HEK293 (cell line): ENCODE results near the gene INCA1.

Experiments
- GLIS1 ChIP-seq: fragments of 450-650 bp; formaldehyde crosslinking; IDR thresholded peaks from 2 replicates; pipeline ENCODE4 v1.5.1; 2016; ENCODE audit warnings: missing biosample characterization, missing genetic modification characterization
- GLIS2 ChIP-seq: fragments of 450-650 bp; formaldehyde crosslinking; IDR thresholded peaks from 2 replicates; pipeline ENCODE4 v1.5.1; 2016; ENCODE audit warnings: missing biosample characterization, missing genetic modification characterization
- KLF10 ChIP-seq: fragments of 450-650 bp; IDR thresholded peaks from 2 replicates; pipeline ENCODE4 v1.5.1; 2018; ENCODE audit warnings: missing biosample characterization, mild to moderate bottlenecking, missing genetic modification characterization
- SP2 ChIP-seq: fragments of 450-650 bp; formaldehyde crosslinking; IDR thresholded peaks from 2 replicates; pipeline ENCODE4 v1.5.1; 2016; ENCODE audit warnings: missing biosample characterization, missing genetic modification characterization
- ZBTB17 ChIP-seq: fragments of 450-650 bp; formaldehyde crosslinking; IDR thresholded peaks from 2 replicates; pipeline ENCODE4 v1.5.1; 2016; ENCODE audit warnings: missing biosample characterization, missing genetic modification characterization
- ZFHX2 ChIP-seq: fragments of 450-650 bp; formaldehyde crosslinking; conservative IDR thresholded peaks from 2 replicates; pipeline ENCODE4 v1.5.1; 2016; ENCODE audit warnings: missing biosample characterization, missing genetic modification characterization
- ZFP69B ChIP-seq: fragments of 450-650 bp; formaldehyde crosslinking; IDR thresholded peaks from 2 replicates; pipeline ENCODE4 v1.5.1; 2016; ENCODE audit warnings: missing biosample characterization, missing genetic modification characterization
- ZNF112 ChIP-seq: fragments of 450-650 bp; formaldehyde crosslinking; IDR thresholded peaks from 2 replicates; pipeline ENCODE4 v1.5.0; 2017; ENCODE audit warnings: missing biosample characterization, missing genetic modification characterization
- ZNF121 ChIP-seq: fragments of 450-650 bp; formaldehyde crosslinking; IDR thresholded peaks from 2 replicates; pipeline ENCODE4 v1.5.1; 2016; ENCODE audit warnings: missing biosample characterization, missing genetic modification characterization
- ZNF324 ChIP-seq: fragments of 450-650 bp; formaldehyde crosslinking; IDR thresholded peaks from 2 replicates; pipeline ENCODE4 v1.5.1; 2016; ENCODE audit warnings: missing biosample characterization, missing genetic modification characterization
- ZNF335 ChIP-seq: fragments of 450-650 bp; formaldehyde crosslinking; conservative IDR thresholded peaks from 2 replicates; pipeline ENCODE4 v1.5.1; 2016; ENCODE audit warnings: missing biosample characterization, missing genetic modification characterization
- ZNF350 ChIP-seq: fragments of 450-650 bp; formaldehyde crosslinking; IDR thresholded peaks from 2 replicates; pipeline ENCODE4 v1.5.0; 2017; ENCODE audit warnings: missing biosample characterization, mild to moderate bottlenecking, missing genetic modification characterization
- TF ChIP-seq, protein P1 (sequence below): fragments of 450-650 bp; formaldehyde crosslinking; IDR thresholded peaks from 2 replicates; pipeline ENCODE4 v1.5.1; 2016; ENCODE audit warnings: missing biosample characterization, missing genetic modification characterization
- TF ChIP-seq, protein P2 (sequence below): fragments of 450-650 bp; formaldehyde crosslinking; optimal IDR thresholded peaks from 2 replicates; pipeline ENCODE3; 2016; ENCODE audit warnings: missing biosample characterization, mild to moderate bottlenecking, missing genetic modification characterization
- TF ChIP-seq, protein P3 (sequence below): fragments of 450-650 bp; formaldehyde crosslinking; IDR thresholded peaks from 2 replicates; pipeline ENCODE4 v1.5.1; 2016; ENCODE audit warnings: missing biosample characterization, missing genetic modification characterization
- TF ChIP-seq, protein P4 (sequence below): fragments of 450-650 bp; formaldehyde crosslinking; IDR thresholded peaks from 2 replicates; pipeline ENCODE4 v1.5.1; 2017; ENCODE audit warnings: missing biosample characterization, missing genetic modification characterization
- TF ChIP-seq, protein P5 (sequence below): fragments of 450-650 bp; formaldehyde crosslinking; IDR thresholded peaks from 2 replicates; pipeline ENCODE4 v1.5.1; 2017; ENCODE audit warnings: missing biosample characterization, missing genetic modification characterization

INCA1 gene

DNA sequence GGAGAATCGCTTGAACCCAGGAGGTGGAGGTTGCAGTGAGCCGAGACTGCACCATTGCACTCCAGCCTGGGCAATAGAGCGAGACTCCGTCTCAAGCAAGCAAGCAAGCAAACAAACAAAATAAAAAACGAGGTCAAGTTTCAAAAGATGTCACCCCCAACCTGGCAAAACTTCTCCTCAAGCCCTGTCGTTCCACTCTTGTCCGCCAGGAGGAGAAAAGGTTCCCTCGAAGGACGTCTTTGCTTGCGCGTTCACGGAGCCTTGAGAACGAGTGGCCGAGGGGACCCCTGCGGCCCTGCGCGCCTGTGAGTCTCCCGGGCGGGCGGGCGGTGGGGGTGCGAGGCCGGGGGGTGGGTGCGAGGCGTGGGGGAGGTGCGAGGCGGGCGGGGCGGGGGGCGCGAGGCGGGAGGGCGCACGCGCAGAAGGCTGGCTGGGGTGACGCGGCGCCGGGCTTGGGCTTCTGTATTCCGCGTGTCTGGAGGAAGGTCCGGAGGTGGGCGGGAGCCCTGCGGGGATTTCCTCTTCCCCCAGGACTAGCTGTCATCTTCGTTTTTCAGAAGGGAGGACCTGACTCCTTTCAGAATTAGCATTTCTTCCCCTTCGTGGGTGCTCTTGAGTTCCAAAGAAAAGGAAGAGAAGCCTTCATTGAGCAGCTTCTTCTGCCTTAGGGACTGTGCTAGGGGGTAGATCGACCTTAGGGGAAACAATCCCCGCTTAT, 34.2 kb upstream of the INCA1 start (continued):
- TF ChIP-seq, protein P1, sequence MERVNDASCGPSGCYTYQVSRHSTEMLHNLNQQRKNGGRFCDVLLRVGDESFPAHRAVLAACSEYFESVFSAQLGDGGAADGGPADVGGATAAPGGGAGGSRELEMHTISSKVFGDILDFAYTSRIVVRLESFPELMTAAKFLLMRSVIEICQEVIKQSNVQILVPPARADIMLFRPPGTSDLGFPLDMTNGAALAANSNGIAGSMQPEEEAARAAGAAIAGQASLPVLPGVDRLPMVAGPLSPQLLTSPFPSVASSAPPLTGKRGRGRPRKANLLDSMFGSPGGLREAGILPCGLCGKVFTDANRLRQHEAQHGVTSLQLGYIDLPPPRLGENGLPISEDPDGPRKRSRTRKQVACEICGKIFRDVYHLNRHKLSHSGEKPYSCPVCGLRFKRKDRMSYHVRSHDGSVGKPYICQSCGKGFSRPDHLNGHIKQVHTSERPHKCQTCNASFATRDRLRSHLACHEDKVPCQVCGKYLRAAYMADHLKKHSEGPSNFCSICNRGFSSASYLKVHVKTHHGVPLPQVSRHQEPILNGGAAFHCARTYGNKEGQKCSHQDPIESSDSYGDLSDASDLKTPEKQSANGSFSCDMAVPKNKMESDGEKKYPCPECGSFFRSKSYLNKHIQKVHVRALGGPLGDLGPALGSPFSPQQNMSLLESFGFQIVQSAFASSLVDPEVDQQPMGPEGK (tag by site-specific recombination), result peak; percentile 48; the same call in 1 of the 2 replicates
- TF ChIP-seq ZFP69B, result no peak
- TF ChIP-seq, protein P2, sequence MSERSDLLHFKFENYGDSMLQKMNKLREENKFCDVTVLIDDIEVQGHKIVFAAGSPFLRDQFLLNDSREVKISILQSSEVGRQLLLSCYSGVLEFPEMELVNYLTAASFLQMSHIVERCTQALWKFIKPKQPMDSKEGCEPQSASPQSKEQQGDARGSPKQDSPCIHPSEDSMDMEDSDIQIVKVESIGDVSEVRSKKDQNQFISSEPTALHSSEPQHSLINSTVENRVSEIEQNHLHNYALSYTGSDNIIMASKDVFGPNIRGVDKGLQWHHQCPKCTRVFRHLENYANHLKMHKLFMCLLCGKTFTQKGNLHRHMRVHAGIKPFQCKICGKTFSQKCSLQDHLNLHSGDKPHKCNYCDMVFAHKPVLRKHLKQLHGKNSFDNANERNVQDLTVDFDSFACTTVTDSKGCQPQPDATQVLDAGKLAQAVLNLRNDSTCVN (tag by site-specific recombination), result peak; percentile 71
- peak; percentile 75 for TF ChIP-seq GLIS1 (tag by site-specific recombination)
- TF ChIP-seq, protein P3, sequence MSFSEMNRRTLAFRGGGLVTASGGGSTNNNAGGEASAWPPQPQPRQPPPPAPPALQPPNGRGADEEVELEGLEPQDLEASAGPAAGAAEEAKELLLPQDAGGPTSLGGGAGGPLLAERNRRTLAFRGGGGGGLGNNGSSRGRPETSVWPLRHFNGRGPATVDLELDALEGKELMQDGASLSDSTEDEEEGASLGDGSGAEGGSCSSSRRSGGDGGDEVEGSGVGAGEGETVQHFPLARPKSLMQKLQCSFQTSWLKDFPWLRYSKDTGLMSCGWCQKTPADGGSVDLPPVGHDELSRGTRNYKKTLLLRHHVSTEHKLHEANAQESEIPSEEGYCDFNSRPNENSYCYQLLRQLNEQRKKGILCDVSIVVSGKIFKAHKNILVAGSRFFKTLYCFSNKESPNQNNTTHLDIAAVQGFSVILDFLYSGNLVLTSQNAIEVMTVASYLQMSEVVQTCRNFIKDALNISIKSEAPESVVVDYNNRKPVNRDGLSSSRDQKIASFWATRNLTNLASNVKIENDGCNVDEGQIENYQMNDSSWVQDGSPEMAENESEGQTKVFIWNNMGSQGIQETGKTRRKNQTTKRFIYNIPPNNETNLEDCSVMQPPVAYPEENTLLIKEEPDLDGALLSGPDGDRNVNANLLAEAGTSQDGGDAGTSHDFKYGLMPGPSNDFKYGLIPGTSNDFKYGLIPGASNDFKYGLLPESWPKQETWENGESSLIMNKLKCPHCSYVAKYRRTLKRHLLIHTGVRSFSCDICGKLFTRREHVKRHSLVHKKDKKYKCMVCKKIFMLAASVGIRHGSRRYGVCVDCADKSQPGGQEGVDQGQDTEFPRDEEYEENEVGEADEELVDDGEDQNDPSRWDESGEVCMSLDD (tag by site-specific recombination), result 0 out of 2 replicates have a peak, but pooled peaks have one; percentile 66
- TF ChIP-seq GLIS2 (tag by site-specific recombination), result peak; percentile 41; the same call in 1 of the 2 replicates
- peak; percentile 97 for TF ChIP-seq ZNF121 (tag by site-specific recombination)
- 0 out of 2 replicates have a peak, but pooled peaks have one; percentile 27 for TF ChIP-seq ZNF324
- no peak for TF ChIP-seq ZNF350 (tag by site-specific recombination)
- TF ChIP-seq ZNF335 (tag by site-specific recombination), result peak; percentile 86
- 0 out of 2 replicates have a peak, but pooled peaks have one; percentile 15 for TF ChIP-seq KLF10 (tag by site-specific recombination)
- TF ChIP-seq SP2 (tag by site-specific recombination), result peak; percentile 78
- TF ChIP-seq, protein P4, sequence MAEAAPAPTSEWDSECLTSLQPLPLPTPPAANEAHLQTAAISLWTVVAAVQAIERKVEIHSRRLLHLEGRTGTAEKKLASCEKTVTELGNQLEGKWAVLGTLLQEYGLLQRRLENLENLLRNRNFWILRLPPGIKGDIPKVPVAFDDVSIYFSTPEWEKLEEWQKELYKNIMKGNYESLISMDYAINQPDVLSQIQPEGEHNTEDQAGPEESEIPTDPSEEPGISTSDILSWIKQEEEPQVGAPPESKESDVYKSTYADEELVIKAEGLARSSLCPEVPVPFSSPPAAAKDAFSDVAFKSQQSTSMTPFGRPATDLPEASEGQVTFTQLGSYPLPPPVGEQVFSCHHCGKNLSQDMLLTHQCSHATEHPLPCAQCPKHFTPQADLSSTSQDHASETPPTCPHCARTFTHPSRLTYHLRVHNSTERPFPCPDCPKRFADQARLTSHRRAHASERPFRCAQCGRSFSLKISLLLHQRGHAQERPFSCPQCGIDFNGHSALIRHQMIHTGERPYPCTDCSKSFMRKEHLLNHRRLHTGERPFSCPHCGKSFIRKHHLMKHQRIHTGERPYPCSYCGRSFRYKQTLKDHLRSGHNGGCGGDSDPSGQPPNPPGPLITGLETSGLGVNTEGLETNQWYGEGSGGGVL (tag by site-specific recombination), result peak; percentile 22; the same call in 1 of the 2 replicates
- peak; percentile 73; the same call in 1 of the 2 replicates for TF ChIP-seq ZBTB17 (tag by site-specific recombination)
- TF ChIP-seq ZFHX2 (tag by site-specific recombination), result peak; percentile 62
- TF ChIP-seq ZNF112 (tag by site-specific recombination), result no peak
- TF ChIP-seq, protein P5, sequence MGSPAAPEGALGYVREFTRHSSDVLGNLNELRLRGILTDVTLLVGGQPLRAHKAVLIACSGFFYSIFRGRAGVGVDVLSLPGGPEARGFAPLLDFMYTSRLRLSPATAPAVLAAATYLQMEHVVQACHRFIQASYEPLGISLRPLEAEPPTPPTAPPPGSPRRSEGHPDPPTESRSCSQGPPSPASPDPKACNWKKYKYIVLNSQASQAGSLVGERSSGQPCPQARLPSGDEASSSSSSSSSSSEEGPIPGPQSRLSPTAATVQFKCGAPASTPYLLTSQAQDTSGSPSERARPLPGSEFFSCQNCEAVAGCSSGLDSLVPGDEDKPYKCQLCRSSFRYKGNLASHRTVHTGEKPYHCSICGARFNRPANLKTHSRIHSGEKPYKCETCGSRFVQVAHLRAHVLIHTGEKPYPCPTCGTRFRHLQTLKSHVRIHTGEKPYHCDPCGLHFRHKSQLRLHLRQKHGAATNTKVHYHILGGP, result 0 out of 2 replicates have a peak, but pooled peaks have one; percentile 21
- TF ChIP-seq, all 188 proteins: peak for 19
